ENCODE measurements around the gene NEDD4L.
"Not testable (repeated sequence)": the region's sequence is repeated elsewhere in the genome, so short reads cannot be mapped to it uniquely, and the experiment has no call there.

Gene NEDD4L

GRCh38 chr18:58263055-58263957, 219.3 kb downstream of the NEDD4L start:
- no peak overlapping the region for H3K4me3 Mint-ChIP-seq
- H3K36me3 Mint-ChIP-seq (ENCODE audit: low read depth), result no peaks in the 10 kb centered on the region
- no peak overlapping the region for H3K27ac Mint-ChIP-seq
- peaks cover 18% of the 10 kb centered on the region for H3K4me1 Mint-ChIP-seq
- no peak for DNase-seq
- no peaks in the 10 kb centered on the region for H3K9me3 Mint-ChIP-seq
- no peak for TF ChIP-seq CTCF (IDR thresholded peaks at IDR 0.05)
- no peaks in the 10 kb centered on the region for H3K27me3 Mint-ChIP-seq (ENCODE audit: low read depth, poor library complexity)

GRCh38 chr18:58264075-58264474, 220.0 kb downstream of the NEDD4L start:
- Mint-ChIP-seq H3K36me3 (ENCODE audit: low read depth) (no peaks in the 10 kb centered on the region), H3K4me3 (no peak overlapping the region), H3K27me3 (ENCODE audit: low read depth, poor library complexity) (no peaks in the 10 kb centered on the region), H3K4me1 (peaks cover 18% of the 10 kb centered on the region), H3K27ac (no peak overlapping the region), H3K9me3 (no peaks in the 10 kb centered on the region)
- no peak for TF ChIP-seq CTCF (IDR thresholded peaks at IDR 0.05)
- DNase-seq, result no peak

- no peak for TF ChIP-seq CTCF (IDR thresholded peaks at IDR 0.05)
- no peak for DNase-seq
- Mint-ChIP-seq H3K9me3 (no peaks in the 10 kb centered on the region), H3K27me3 (ENCODE audit: low read depth, poor library complexity) (no peaks in the 10 kb centered on the region), H3K27ac (no peak overlapping the region), H3K4me1 (peaks cover 13% of the 10 kb centered on the region), H3K36me3 (ENCODE audit: low read depth) (no peaks in the 10 kb centered on the region), H3K4me3 (no peak overlapping the region)
These were observed 220.8 kb downstream of the NEDD4L start for GRCh38 chr18:58264840-58265239.

GRCh38 chr18:58265489-58265888, 221.5 kb downstream of the NEDD4L start:
- H3K36me3 Mint-ChIP-seq (ENCODE audit: low read depth); DNase-seq; H3K27me3 Mint-ChIP-seq (ENCODE audit: low read depth, poor library complexity); H3K9me3 Mint-ChIP-seq; H3K4me3 Mint-ChIP-seq; H3K27ac Mint-ChIP-seq: not testable (repeated sequence)
- peaks cover 12% of the 10 kb centered on the region for H3K4me1 Mint-ChIP-seq

- no peak for TF ChIP-seq CTCF (IDR thresholded peaks at IDR 0.05)
- Mint-ChIP-seq H3K36me3 (ENCODE audit: low read depth) (no peaks in the 10 kb centered on the region), H3K4me1 (peaks cover 12% of the 10 kb centered on the region), H3K27ac (no peak overlapping the region), H3K27me3 (ENCODE audit: low read depth, poor library complexity) (no peaks in the 10 kb centered on the region), H3K9me3 (no peaks in the 10 kb centered on the region), H3K4me3 (no peak overlapping the region)
- no peak for DNase-seq
These were observed 222.3 kb downstream of the NEDD4L start for GRCh38 chr18:58266291-58266690.

GRCh38 chr18:58267493-58267892, 223.5 kb downstream of the NEDD4L start:
- no peaks in the 10 kb centered on the region for H3K36me3 Mint-ChIP-seq (ENCODE audit: low read depth)
- no peak overlapping the region for H3K27ac Mint-ChIP-seq
- no peak for DNase-seq
- no peak for TF ChIP-seq CTCF (IDR thresholded peaks at IDR 0.05)
- no peaks in the 10 kb centered on the region for H3K27me3 Mint-ChIP-seq (ENCODE audit: low read depth, poor library complexity)
- H3K9me3 Mint-ChIP-seq, result no peaks in the 10 kb centered on the region
- H3K4me1 Mint-ChIP-seq, result peaks cover 12% of the 10 kb centered on the region
- H3K4me3 Mint-ChIP-seq, result no peak overlapping the region

Data from nephron progenitor cell (in vitro differentiated cells).